H1 (cell line): Measurements from ENCODE around the gene OR4S1. TPM values are rescaled to one million over a fixed set of nuclear protein-coding genes. Genes with fewer than 3 reads are reported as not detected.
"Not testable (repeated sequence)": the region's sequence is repeated elsewhere in the genome, so short reads cannot be mapped to it uniquely, and the experiment has no call there.

Experiments used
- CTCF ChIA-PET: fragments of 300-600 bp; sonication (Branson Sonifier 250); formaldehyde crosslinking; loops from one replicate; lab custom pipeline; 2021; ENCODE audit not compliant: partially characterized antibody; lab: Charles Lee
- POLR2A ChIA-PET: fragments of 300-600 bp; sonication (Branson Sonifier 250); formaldehyde crosslinking; loops from one replicate; lab custom pipeline; 2021; ENCODE audit warnings: inconsistent platforms; ENCODE audit not compliant: partially characterized antibody; lab: Charles Lee
- DNase-seq, 2 experiments: peaks; one replicate each; pipeline versions ENCODE4 v3.0.0 to v3.0.0-alpha.2; 2010 to 2022; ENCODE audit warnings: low spot score in 2 of 2, low read depth in 1 of 2, mixed read lengths in 1 of 2
- FAIRE-seq: peaks from 2 replicates; lab custom pipeline; 2011; peaks lifted over from hg19 to GRCh38; lab: Jason Lieb, UNC
- H2AFZ ChIP-seq: 2 replicates; pipeline ENCODE4 v1.8.1; 2012; ENCODE audit warnings: low read length, inconsistent platforms
- H2AK5ac ChIP-seq: 2 replicates; pipeline ENCODE4 v1.6.1; 2013; ENCODE audit warnings: low read depth, low read length
- H2BK120ac ChIP-seq: replicated peaks from 2 replicates; pipeline ENCODE3; 2013; ENCODE audit warnings: low read depth, low read length, inconsistent platforms
- H2BK12ac ChIP-seq: 2 replicates; pipeline ENCODE4 v1.6.1; 2013; ENCODE audit warnings: low read depth, low read length
- H2BK15ac ChIP-seq: 2 replicates; pipeline ENCODE4 v1.6.1; 2013; ENCODE audit warnings: low read length
- H2BK20ac ChIP-seq: 2 replicates; pipeline ENCODE4 v1.6.1; 2013; ENCODE audit warnings: low read length
- H2BK5ac ChIP-seq: 2 replicates; pipeline ENCODE4 v1.6.1; 2013; ENCODE audit warnings: low read depth, low read length
- H3K14ac ChIP-seq: 2 replicates; pipeline ENCODE4 v1.6.1; 2013; ENCODE audit warnings: inconsistent platforms; ENCODE audit not compliant: insufficient read length
- H3K18ac ChIP-seq: 2 replicates; pipeline ENCODE4 v1.6.1; 2013; ENCODE audit warnings: low read length; ENCODE audit errors: extremely low read depth
- H3K23ac ChIP-seq: 2 replicates; pipeline ENCODE4 v1.6.1; 2013; ENCODE audit warnings: inconsistent platforms; ENCODE audit not compliant: insufficient read length
- H3K23me2 ChIP-seq: 2 replicates; pipeline ENCODE4 v1.6.1; 2013; ENCODE audit warnings: low read depth, low read length
- H3K27ac ChIP-seq: 2 replicates; pipeline ENCODE4 v1.6.1; 2011; ENCODE audit warnings: low read depth, low read length, inconsistent platforms
- H3K27me3 ChIP-seq, 4 experiments: replicated peaks in 1 of 4; 1 replicate in 1 of 4; 2 replicates in 3 of 4; pipeline versions ENCODE4 v1.6.1 to v1.8.1; 2011 to 2013; ENCODE audit warnings: low read length in 3 of 4, mild to moderate bottlenecking in 3 of 4, inconsistent platforms in 2 of 4, mixed read lengths in 2 of 4, moderate library complexity in 1 of 4; ENCODE audit not compliant: control insufficient read depth in 3 of 4, insufficient read depth in 3 of 4; ENCODE audit errors: extremely low read depth in 1 of 4
- H3K36me3 ChIP-seq, 4 experiments: 2 replicates each; pipeline versions ENCODE4 v1.6.1 to v1.8.1; 2011 to 2013; ENCODE audit warnings: mild to moderate bottlenecking in 4 of 4, low read length in 3 of 4, moderate library complexity in 2 of 4, control low read depth in 1 of 4, inconsistent platforms in 1 of 4; ENCODE audit not compliant: insufficient read depth in 4 of 4, control insufficient read depth in 2 of 4
- H3K4ac ChIP-seq: replicated peaks from 2 replicates; pipeline ENCODE3; 2013; ENCODE audit warnings: low read length, low read depth, mixed read lengths, inconsistent platforms; ENCODE audit not compliant: insufficient read length
- H3K4me1 ChIP-seq, 4 experiments: replicated peaks in 1 of 4; 1 replicate in 1 of 4; 2 replicates in 3 of 4; pipeline versions ENCODE4 v1.6.1 to v1.8.1; 2011 to 2013; ENCODE audit warnings: low read length in 3 of 4, inconsistent platforms in 2 of 4, mixed read lengths in 1 of 4; ENCODE audit not compliant: insufficient read depth in 4 of 4, control insufficient read depth in 3 of 4
- H3K4me2 ChIP-seq, 2 experiments: 2 replicates each; pipeline versions ENCODE4 v1.6.1 to v1.8.1; 2011 to 2013; ENCODE audit warnings: low read depth in 2 of 2, low read length in 2 of 2, control low read depth in 1 of 2, inconsistent platforms in 1 of 2, mild to moderate bottlenecking in 1 of 2; ENCODE audit not compliant: insufficient read depth in 1 of 2
- H3K4me3 ChIP-seq, 4 experiments: fragments of 200-600, 300-600 bp in 1 of 4; sonication (generic), shearing (Covaris generic), sonication (Bioruptor Twin) in 1 of 4; 2 replicates each; pipeline versions ENCODE4 v1.5.1 to v1.8.1; 2011 to 2016; ENCODE audit warnings: low read length in 4 of 4, low read depth in 3 of 4, control low read depth in 2 of 4, inconsistent platforms in 2 of 4, mild to moderate bottlenecking in 2 of 4, mixed read lengths in 1 of 4, moderate library complexity in 1 of 4; ENCODE audit not compliant: insufficient read depth in 2 of 4; ENCODE audit errors: extremely low read depth in 1 of 4
- H3K56ac ChIP-seq: replicated peaks from 2 replicates; pipeline ENCODE3; 2013; ENCODE audit warnings: low read depth, mild to moderate bottlenecking, mixed read lengths, low read length, inconsistent platforms; ENCODE audit not compliant: insufficient read length
- H3K79me1 ChIP-seq: 2 replicates; pipeline ENCODE4 v1.6.1; 2013; ENCODE audit warnings: low read depth, low read length, control low read depth
- H3K79me2 ChIP-seq, 2 experiments: 2 replicates each; pipeline versions ENCODE4 v1.6.1 to v1.8.1; 2012 to 2013; ENCODE audit warnings: low read length in 2 of 2, mild to moderate bottlenecking in 2 of 2, inconsistent platforms in 1 of 2; ENCODE audit not compliant: insufficient read depth in 2 of 2, control insufficient read depth in 1 of 2
- H3K9ac ChIP-seq, 4 experiments: replicated peaks in 1 of 4; 1 replicate in 1 of 4; 2 replicates in 3 of 4; pipeline versions ENCODE4 v1.6.1 to v1.8.1; 2011 to 2013; ENCODE audit warnings: low read depth in 3 of 4, low read length in 3 of 4, control low read depth in 2 of 4, mild to moderate bottlenecking in 2 of 4, moderate library complexity in 2 of 4, inconsistent platforms in 1 of 4; ENCODE audit errors: extremely low read depth in 1 of 4
- H3K9me3 ChIP-seq, 2 experiments: 2 replicates each; pipeline versions ENCODE4 v1.6.1 to v1.8.1; 2012 to 2013; ENCODE audit warnings: mild to moderate bottlenecking in 2 of 2, moderate library complexity in 2 of 2, control low read depth in 1 of 2, inconsistent platforms in 1 of 2, low read depth in 1 of 2, low read length in 1 of 2, mixed read lengths in 1 of 2; ENCODE audit not compliant: insufficient read depth in 2 of 2
- H4K20me1 ChIP-seq, 2 experiments: replicated peaks in 1 of 2; 2 replicates each; pipeline versions ENCODE3 to v1.8.1; 2011 to 2013; ENCODE audit warnings: inconsistent platforms in 2 of 2, low read length in 2 of 2, mild to moderate bottlenecking in 1 of 2; ENCODE audit not compliant: insufficient read depth in 2 of 2, control insufficient read depth in 1 of 2
- H4K5ac ChIP-seq: 2 replicates; pipeline ENCODE4 v1.6.1; 2013; ENCODE audit warnings: low read length, low read depth, mixed read lengths, inconsistent platforms; ENCODE audit not compliant: insufficient read length
- H4K8ac ChIP-seq: 2 replicates; pipeline ENCODE4 v1.8.0; 2013; ENCODE audit warnings: mild to moderate bottlenecking, moderate library complexity, low read length, inconsistent platforms; ENCODE audit not compliant: insufficient read depth; ENCODE audit errors: extremely low read depth
- H4K91ac ChIP-seq: replicated peaks from 2 replicates; pipeline ENCODE3; 2013; ENCODE audit warnings: low read length, mixed read lengths, inconsistent platforms; ENCODE audit not compliant: insufficient read length
- WGBS, 2 experiments: shearing (Covaris generic) in 1 of 2; methylation state at CpG; one replicate each; pipeline versions ENCODE4 v1.1.6 to v1.1.7; 2013 to 2015; ENCODE audit warnings: low lambda C conversion rate in 2 of 2, mixed read lengths in 2 of 2, inconsistent platforms in 1 of 2, low coverage in 1 of 2, missing lambda C conversion rate in 1 of 2; ENCODE audit not compliant: insufficient replicate concordance in 2 of 2, insufficient coverage in 1 of 2, insufficient read length in 1 of 2; ENCODE audit errors: extremely low coverage in 1 of 2, missing lambda C conversion rate in 1 of 2; 5-methylcytosine and 5-hydroxymethylcytosine counted together
- polyA plus RNA-seq, 7 experiments: library from polyadenylated mRNA; depleted of rRNA in 3 of 7; stranded (reverse) in 5 of 7; unstranded in 2 of 7; fragments of >200 nt in 5 of 7; fragments of 200-250 nt in 2 of 7; gene quantifications; 1 replicate in 5 of 7; 2 replicates in 1 of 7; 4 replicates in 1 of 7; pipeline versions ENCODE4 v1.2.1 to v1.2.3, GENCODE V29; 2011 to 2013; ENCODE audit warnings: missing spikeins in 2 of 7, mixed read lengths in 2 of 7
- total RNA-seq: library from RNA; stranded (reverse); fragmentation: NEBNext Ultra II Directional; extraction: Animal tissue kit (Norgen Biotek cat#: 25700); gene quantifications from 2 replicates; pipeline ENCODE4 v1.2.1, GENCODE V29; 2021

Gene OR4S1
- total and polyA plus RNA-seq, 2 of the 8 experiments (the other 6 are each of a cell fraction or from before 2014, with no cell fraction given): not detected

DNA sequence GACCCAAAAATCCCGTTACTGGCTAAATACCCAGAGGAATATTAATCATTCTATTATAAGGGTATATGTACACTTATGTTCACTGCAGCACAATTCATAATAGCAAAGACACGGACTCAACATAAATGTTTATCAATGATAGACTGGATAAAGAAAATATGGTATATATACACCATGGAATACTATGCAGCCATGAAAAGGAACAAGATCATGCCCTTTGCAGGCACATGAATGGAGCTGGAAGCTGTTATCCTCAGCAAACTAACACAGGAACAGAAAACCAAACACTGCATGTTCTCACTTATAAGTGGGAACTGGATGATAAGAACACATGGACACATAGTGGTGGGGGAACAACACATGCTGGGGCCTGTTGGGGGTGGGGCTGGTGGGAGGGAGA lies 7.6 kb downstream of the OR4S1 start:
- CTCF ChIA-PET, H3K27ac ChIP-seq, H3K4me1 ChIP-seq, H2AFZ ChIP-seq, H4K20me1 ChIP-seq, H2BK12ac ChIP-seq, H3K4ac ChIP-seq, H3K27me3 ChIP-seq, FAIRE-seq, H2AK5ac ChIP-seq, H3K36me3 ChIP-seq, POLR2A ChIA-PET, H4K8ac ChIP-seq, H3K79me1 ChIP-seq, H2BK120ac ChIP-seq, DNase-seq, H3K56ac ChIP-seq, H3K9ac ChIP-seq, H3K18ac ChIP-seq, H3K23ac ChIP-seq, H4K91ac ChIP-seq, H2BK5ac ChIP-seq, H3K4me3 ChIP-seq, H2BK20ac ChIP-seq, H3K14ac ChIP-seq, H4K5ac ChIP-seq, H2BK15ac ChIP-seq, H3K4me2 ChIP-seq, H3K23me2 ChIP-seq, H3K79me2 ChIP-seq: not testable (repeated sequence)
- WGBS, 2 experiments: 33% methylated on average over 2 of the region's 2 CpGs; no CpG with 5 or more reads in 1 of the 2 experiments
- H3K9me3 ChIP-seq: peaks cover 49 to 53% of the 10 kb centered on the region in 2 experiments

DNA sequence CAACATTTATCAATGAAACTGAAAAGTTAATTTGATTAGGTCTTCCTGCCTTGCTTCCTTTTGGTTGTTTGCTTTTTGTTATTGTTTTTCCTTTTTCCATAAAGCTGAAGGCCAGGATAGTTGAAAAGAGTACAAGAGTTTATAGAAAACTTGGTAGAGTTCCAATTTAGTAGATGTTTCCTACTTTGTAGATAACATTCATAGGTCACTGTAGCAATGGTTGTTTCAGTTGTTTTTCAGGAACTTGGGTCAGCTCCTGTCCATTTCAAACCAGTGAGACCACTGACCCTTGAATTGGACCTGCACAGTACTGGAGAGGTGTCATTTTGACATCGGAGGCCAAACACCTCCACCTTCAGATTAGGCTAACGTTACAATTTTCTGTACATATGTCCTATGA lies 13.8 kb downstream of the OR4S1 start:
- H2BK12ac ChIP-seq, H3K56ac ChIP-seq, H4K91ac ChIP-seq, H3K79me2 ChIP-seq, POLR2A ChIA-PET, H3K4me3 ChIP-seq, H2BK5ac ChIP-seq, H2AFZ ChIP-seq, H4K20me1 ChIP-seq, H4K5ac ChIP-seq, H3K36me3 ChIP-seq, H3K27ac ChIP-seq, H3K4me1 ChIP-seq, H3K14ac ChIP-seq, DNase-seq, H3K4ac ChIP-seq, FAIRE-seq, H3K27me3 ChIP-seq, H2BK120ac ChIP-seq, H3K23ac ChIP-seq, H3K18ac ChIP-seq, H2AK5ac ChIP-seq, H2BK20ac ChIP-seq, H3K23me2 ChIP-seq, H3K4me2 ChIP-seq, H3K79me1 ChIP-seq, CTCF ChIA-PET, H3K9ac ChIP-seq, H4K8ac ChIP-seq, H2BK15ac ChIP-seq: not testable (repeated sequence)
- H3K9me3 ChIP-seq: peaks cover 50 to 57% of the 10 kb centered on the region in 2 experiments
- WGBS, 2 experiments: 77% methylated on average over 2 of the region's 2 CpGs; no CpG with 5 or more reads in 1 of the 2 experiments
